HepG2 (cell line): ENCODE data around the gene TRAPPC3. TPM values are rescaled to one million over a fixed set of nuclear protein-coding genes. Genes with fewer than 3 reads are reported as not detected.

Source experiments
- ARNT2 ChIP-seq: sonication (generic); formaldehyde crosslinking; IDR thresholded peaks from 2 replicates; pipeline ENCODE4 v1.8.0; 2022; ENCODE audit warnings: mild to moderate bottlenecking, low read depth, missing genetic modification reagents, moderate library complexity
- BHLHE40 ChIP-seq: IDR thresholded peaks from 2 replicates; pipeline ENCODE4 v1.6.1; 2011; ENCODE audit warnings: low read length, improper control_type of control experiment
- ETV6 ChIP-seq: sonication (generic); formaldehyde crosslinking; conservative IDR thresholded peaks from 2 replicates; pipeline ENCODE4 v1.4.0; 2020; ENCODE audit warnings: missing genetic modification reagents
- IKZF4 ChIP-seq: sonication (generic); formaldehyde crosslinking; IDR thresholded peaks from 2 replicates; pipeline ENCODE4 v1.5.1; 2020; ENCODE audit warnings: borderline replicate concordance, mild to moderate bottlenecking, low read depth, missing genetic modification reagents; ENCODE audit errors: not compliant biosample characterization
- JUNB ChIP-seq: sonication (generic); formaldehyde crosslinking; IDR thresholded peaks from 2 replicates; pipeline ENCODE4 v1.8.0; 2022; ENCODE audit warnings: missing genetic modification reagents, mild to moderate bottlenecking, borderline replicate concordance
- KAT8 ChIP-seq: IDR thresholded peaks from 2 replicates; pipeline ENCODE4 v1.6.1; 2016; ENCODE audit warnings: missing genetic modification reagents, missing compliant biosample characterization
- NFATC3 ChIP-seq: sonication (generic); formaldehyde crosslinking; IDR thresholded peaks from 2 replicates; pipeline ENCODE4 v1.5.1; 2020; ENCODE audit warnings: mild to moderate bottlenecking, missing genetic modification reagents
- NKX3-1 ChIP-seq: sonication (generic); formaldehyde crosslinking; IDR thresholded peaks from 2 replicates; pipeline ENCODE4 v1.5.0; 2020; ENCODE audit warnings: missing genetic modification reagents
- PATZ1 ChIP-seq: sonication (generic); formaldehyde crosslinking; IDR thresholded peaks from 2 replicates; pipeline ENCODE4 v1.4.0; 2020; ENCODE audit warnings: missing genetic modification reagents
- PITX1 ChIP-seq: sonication (generic); formaldehyde crosslinking; IDR thresholded peaks from 2 replicates; pipeline ENCODE4 v1.5.1; 2020; ENCODE audit warnings: mild to moderate bottlenecking, missing genetic modification reagents
- SKIL ChIP-seq: sonication (generic); formaldehyde crosslinking; IDR thresholded peaks from 2 replicates; pipeline ENCODE4 v1.8.0; 2022; ENCODE audit warnings: missing genetic modification reagents, mild to moderate bottlenecking, moderate library complexity, borderline replicate concordance
- ZNF225 ChIP-seq: sonication (generic); formaldehyde crosslinking; IDR thresholded peaks from 2 replicates; pipeline ENCODE4 v1.4.0; 2020; ENCODE audit warnings: mild to moderate bottlenecking, missing genetic modification reagents
- ZNF333 ChIP-seq: sonication (generic); formaldehyde crosslinking; IDR thresholded peaks from 2 replicates; pipeline ENCODE4 v1.4.0; 2020; ENCODE audit warnings: mild to moderate bottlenecking, missing genetic modification reagents, borderline replicate concordance
- ZNF501 ChIP-seq: sonication (generic); formaldehyde crosslinking; IDR thresholded peaks from 2 replicates; pipeline ENCODE4 v1.5.1; 2020; ENCODE audit warnings: mild to moderate bottlenecking, moderate library complexity, missing genetic modification reagents
- ZNF512 ChIP-seq: sonication (generic); formaldehyde crosslinking; IDR thresholded peaks from 2 replicates; pipeline ENCODE4 v1.4.0; 2020; ENCODE audit warnings: mild to moderate bottlenecking, missing genetic modification reagents
- ZNF570 ChIP-seq: sonication (generic); formaldehyde crosslinking; IDR thresholded peaks from 2 replicates; pipeline ENCODE4 v1.4.0; 2020; ENCODE audit warnings: mild to moderate bottlenecking, missing genetic modification reagents, borderline replicate concordance
- polyA plus RNA-seq, 8 experiments: library from polyadenylated mRNA; depleted of rRNA in 3 of 8; stranded (reverse) in 7 of 8; unstranded in 1 of 8; fragments of >200 nt; fragmentation: Illumina TruSeq in 4 of 8; extraction: Trizol in 4 of 8; gene quantifications; 2 replicates each; pipeline versions ENCODE4 v1.2.1 to v1.2.3, GENCODE V29; 2011 to 2016; ENCODE audit warnings: low read depth in 4 of 8, missing spikeins in 1 of 8, mixed read lengths in 1 of 8; ENCODE audit not compliant: insufficient read depth in 1 of 8
- total RNA-seq, 5 experiments: library from RNA; depleted of rRNA; stranded (reverse); fragments of >200 nt; fragmentation: Illumina TruSeq; extraction: Trizol; gene quantifications; 2 replicates each; pipeline ENCODE4 v1.2.3, GENCODE V29; 2016; ENCODE audit warnings: low read depth in 1 of 5
- TF ChIP-seq, protein P1 (sequence below): sonication (generic); formaldehyde crosslinking; IDR thresholded peaks from 2 replicates; pipeline ENCODE4 v1.8.0; 2022; ENCODE audit warnings: missing genetic modification reagents, mild to moderate bottlenecking, inconsistent platforms, borderline replicate concordance

Gene TRAPPC3
- total and polyA plus RNA-seq, 2 of the 13 experiments (the other 11 are each of a cell fraction or from before 2014, with no cell fraction given), result 53.7 to 62.4 TPM

DNA sequence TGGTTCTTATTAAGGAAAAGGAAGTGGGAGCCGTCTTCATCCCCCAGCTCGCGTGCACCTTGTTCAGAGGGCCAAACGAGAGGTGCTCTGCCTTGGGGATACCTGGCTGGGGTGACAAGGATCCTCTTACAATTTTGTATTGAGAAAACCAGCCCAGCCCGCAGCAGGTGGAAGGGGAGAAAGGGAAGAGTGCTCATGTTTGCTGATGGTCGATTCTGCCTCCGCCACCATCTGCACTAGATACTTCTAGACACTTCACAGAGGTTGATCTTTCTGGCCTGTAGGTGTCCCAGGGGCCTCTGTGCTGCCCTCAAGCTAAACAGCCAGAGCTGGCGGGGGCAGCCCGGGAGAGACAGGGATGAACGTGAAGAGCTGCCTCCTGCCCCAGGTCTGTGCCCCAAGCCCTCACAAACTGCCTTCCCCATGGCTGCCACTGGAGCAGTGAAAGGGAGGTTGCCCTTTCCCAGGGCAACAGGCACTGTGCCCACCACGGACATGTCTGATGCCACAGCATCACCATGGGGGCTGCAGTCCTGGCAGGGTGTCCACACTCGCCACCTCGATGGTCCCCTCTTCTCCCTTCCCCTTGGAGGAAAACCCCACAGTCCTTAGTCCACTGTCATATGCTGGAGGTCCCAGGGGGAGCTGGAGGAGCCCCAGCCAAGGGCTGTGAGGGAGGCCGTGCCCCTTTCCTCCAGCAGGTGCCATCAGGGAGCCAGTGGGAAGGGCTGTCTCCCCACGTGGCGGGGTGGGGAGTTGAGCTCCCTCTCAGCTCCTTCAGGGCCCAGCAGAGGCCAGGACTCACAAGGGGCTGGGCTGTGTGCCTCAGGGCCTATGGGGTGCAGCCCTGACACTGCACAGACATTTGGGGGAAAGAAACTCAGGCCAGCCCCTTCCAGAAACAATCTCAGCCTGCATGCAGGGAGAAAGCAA lies 52.5 kb downstream of the TRAPPC3 start (continued):
- TF ChIP-seq PITX1 (CRISPR knock-in tag), result no peak
- no peak for TF ChIP-seq SKIL (CRISPR knock-in tag)
- no peak for TF ChIP-seq NKX3-1 (CRISPR knock-in tag)
- no peak for TF ChIP-seq ZNF570
- no peak for TF ChIP-seq JUNB
- TF ChIP-seq ZNF225 (CRISPR knock-in tag), result no peak
- 0 out of 2 replicates have a peak, but pooled peaks have one; percentile 12 for TF ChIP-seq PATZ1 (CRISPR knock-in tag)
- TF ChIP-seq ZNF501, result no peak
- no peak for TF ChIP-seq IKZF4 (CRISPR knock-in tag)
- TF ChIP-seq ZNF333 (CRISPR knock-in tag), result no peak
- no peak for TF ChIP-seq ETV6 (CRISPR knock-in tag)
- TF ChIP-seq, protein P1, sequence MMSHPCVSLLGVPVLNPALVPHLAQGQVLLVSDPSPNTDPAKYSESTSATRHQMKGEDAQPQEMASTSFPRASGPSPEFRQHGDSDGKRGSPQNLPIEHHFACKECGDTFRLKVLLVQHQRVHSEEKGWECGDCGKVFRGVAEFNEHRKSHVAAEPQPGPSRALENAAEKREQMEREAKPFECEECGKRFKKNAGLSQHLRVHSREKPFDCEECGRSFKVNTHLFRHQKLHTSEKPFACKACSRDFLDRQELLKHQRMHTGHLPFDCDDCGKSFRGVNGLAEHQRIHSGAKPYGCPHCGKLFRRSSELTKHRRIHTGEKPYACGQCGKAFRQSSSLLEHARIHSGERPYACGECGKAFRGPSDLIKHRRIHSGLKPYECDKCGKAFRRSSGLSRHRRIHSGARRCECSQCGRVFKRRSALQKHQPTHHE (CRISPR knock-in tag), result no peak
- no peak for TF ChIP-seq KAT8
- TF ChIP-seq BHLHE40, result no peak
- no peak for TF ChIP-seq NFATC3 (CRISPR knock-in tag)
- no peak for TF ChIP-seq ZNF512 (CRISPR knock-in tag)
- no peak for TF ChIP-seq ARNT2 (CRISPR knock-in tag)
